Mesothelial cell of epicardium (in vitro differentiated cells): ENCODE results near the gene NAA35. TPM values are rescaled to one million over a fixed set of nuclear protein-coding genes. Genes with fewer than 3 reads are reported as not detected.

Experiments used
- DNase-seq, 2 experiments: peaks; one replicate each; pipeline ENCODE4 v3.0.0; 2021; ENCODE audit warnings: low spot score in 2 of 2; ENCODE audit not compliant: unreplicated experiment in 2 of 2
- H3K27ac Mint-ChIP-seq: 2 replicates; pipeline ENCODE4 v1.8.0; 2021; ENCODE audit warnings: mixed read lengths
- H3K27me3 Mint-ChIP-seq: 2 replicates; pipeline ENCODE4 v1.8.0; 2021; ENCODE audit warnings: low read depth, mixed read lengths
- H3K36me3 Mint-ChIP-seq: 2 replicates; pipeline ENCODE4 v1.8.0; 2021; ENCODE audit warnings: mixed read lengths
- H3K4me1 Mint-ChIP-seq: 2 replicates; pipeline ENCODE4 v1.8.0; 2021; ENCODE audit warnings: mixed read lengths
- H3K4me3 Mint-ChIP-seq: 2 replicates; pipeline ENCODE4 v1.8.0; 2021; ENCODE audit warnings: mild to moderate bottlenecking, moderate library complexity, mixed read lengths
- H3K9me3 Mint-ChIP-seq: 2 replicates; pipeline ENCODE4 v1.8.0; 2021; ENCODE audit warnings: mixed read lengths
- total RNA-seq: library from RNA; stranded (reverse); gene quantifications from 3 replicates; pipeline ENCODE4 v1.2.1, GENCODE V29; 2021
- TF ChIP-seq, protein P1 (sequence below): fragments of 200-600 bp; sonication (generic); IDR thresholded peaks from one replicate; pipeline ENCODE4 v1.5.0; 2021; ENCODE audit warnings: antibody characterized with exemption; ENCODE audit not compliant: unreplicated experiment

The NAA35 gene
- total RNA-seq: 35.0 to 38.4 TPM (median 36.5 TPM) in 3 replicates

DNA sequence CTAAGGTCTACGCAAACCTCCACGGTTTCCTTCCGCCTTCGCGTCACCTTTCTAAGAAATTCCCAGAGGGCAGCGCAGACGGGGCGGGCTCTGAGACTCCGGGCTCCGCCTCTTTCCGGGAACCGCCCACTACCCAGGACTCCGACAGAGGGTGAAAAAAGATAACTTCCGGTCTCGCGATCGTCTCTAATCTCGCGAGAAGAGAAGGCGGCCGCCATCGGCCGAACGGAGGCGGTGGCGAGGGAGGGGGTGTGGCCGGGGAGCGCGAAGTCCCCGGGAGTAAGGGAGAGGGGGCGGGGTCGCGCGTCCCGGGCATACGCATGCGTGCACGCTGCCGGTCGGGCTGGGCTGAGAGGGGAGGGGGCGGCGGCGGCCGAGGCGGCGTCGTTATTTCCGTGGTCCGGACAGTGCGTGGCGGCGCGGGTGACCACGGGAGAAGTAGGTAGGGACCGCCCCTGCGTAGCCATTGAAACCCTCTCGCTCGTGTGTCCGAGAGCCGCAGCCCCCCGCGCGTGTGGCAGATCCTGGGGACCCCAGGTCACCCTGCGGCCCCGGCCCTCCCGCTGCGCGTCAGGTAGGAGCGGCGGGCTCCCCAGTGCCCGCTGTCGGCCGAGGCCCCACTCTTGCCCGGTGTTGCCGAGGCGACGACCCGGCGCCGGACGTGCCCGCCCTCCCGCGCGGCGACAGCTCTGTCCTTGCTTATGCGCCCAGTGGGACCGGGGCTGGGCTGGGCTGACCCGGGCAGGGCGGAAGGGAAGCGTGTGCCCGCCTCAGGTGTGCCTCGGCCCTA, at the start of gene NAA35:
Gene NAA35, plus strand, starts transcription at position 315 of the 790 bp plus-strand sequence. CDS start 1,014 bp downstream, outside the sequence.
- H3K36me3 Mint-ChIP-seq: peaks cover 8% of the 10 kb centered on the region
- H3K4me1 Mint-ChIP-seq: peaks cover 11% of the 10 kb centered on the region
- TF ChIP-seq, protein P1, sequence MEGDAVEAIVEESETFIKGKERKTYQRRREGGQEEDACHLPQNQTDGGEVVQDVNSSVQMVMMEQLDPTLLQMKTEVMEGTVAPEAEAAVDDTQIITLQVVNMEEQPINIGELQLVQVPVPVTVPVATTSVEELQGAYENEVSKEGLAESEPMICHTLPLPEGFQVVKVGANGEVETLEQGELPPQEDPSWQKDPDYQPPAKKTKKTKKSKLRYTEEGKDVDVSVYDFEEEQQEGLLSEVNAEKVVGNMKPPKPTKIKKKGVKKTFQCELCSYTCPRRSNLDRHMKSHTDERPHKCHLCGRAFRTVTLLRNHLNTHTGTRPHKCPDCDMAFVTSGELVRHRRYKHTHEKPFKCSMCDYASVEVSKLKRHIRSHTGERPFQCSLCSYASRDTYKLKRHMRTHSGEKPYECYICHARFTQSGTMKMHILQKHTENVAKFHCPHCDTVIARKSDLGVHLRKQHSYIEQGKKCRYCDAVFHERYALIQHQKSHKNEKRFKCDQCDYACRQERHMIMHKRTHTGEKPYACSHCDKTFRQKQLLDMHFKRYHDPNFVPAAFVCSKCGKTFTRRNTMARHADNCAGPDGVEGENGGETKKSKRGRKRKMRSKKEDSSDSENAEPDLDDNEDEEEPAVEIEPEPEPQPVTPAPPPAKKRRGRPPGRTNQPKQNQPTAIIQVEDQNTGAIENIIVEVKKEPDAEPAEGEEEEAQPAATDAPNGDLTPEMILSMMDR: no peak
- peak; percentile 99 for DNase-seq
- no peaks in the 10 kb centered on the region for H3K27me3 Mint-ChIP-seq
- peak within 1 kb of the TSS; percentile 99 for H3K27ac Mint-ChIP-seq
- peak within 1 kb of the TSS; percentile 14 for H3K4me3 Mint-ChIP-seq
- H3K9me3 Mint-ChIP-seq: peaks cover 3% of the 10 kb centered on the region

DNA sequence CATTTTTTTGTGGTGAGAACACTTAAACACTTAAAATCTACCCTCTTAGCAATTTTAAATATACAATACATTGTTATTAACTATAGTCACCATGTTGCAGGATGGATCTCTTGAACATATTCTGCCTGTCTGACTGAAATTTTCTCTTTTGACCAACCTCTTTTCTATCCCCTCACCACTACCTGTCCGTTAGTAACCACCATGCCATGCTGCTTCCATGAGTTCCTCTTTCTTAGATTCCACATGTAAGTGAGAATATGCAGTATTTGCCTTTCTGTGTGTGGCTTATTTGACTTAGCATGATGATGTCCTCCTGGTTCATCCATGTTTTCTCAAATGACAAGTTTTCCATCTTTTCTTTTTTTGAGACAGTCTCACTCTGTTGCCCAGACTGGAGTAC, 48.5 kb upstream of the NAA35 start:
- no peaks in the 10 kb centered on the region for H3K27me3 Mint-ChIP-seq
- H3K27ac Mint-ChIP-seq: no peak overlapping the region

DNA sequence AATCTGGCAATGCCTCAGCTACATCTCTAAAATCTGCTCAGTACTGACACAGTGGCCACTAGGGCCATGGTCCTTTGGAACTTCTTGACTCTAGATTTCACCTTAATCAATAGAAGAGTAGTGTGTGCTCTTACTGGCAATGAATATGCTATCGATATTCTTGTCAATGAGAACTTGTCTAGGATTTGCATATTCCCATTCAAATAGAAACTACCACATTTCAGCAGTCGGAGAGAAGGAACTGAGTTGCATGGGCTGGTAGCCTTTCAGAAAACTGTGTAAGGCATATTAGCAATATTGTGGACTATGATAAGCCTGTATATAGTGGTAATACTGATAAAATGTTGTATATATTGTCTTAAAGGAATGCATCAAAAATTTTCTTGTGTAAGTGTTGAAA, 45.3 kb upstream of the NAA35 start:
- H3K9me3 Mint-ChIP-seq: peaks cover 9% of the 10 kb centered on the region
- H3K4me3 Mint-ChIP-seq: no peak overlapping the region
- peaks cover 18% of the 10 kb centered on the region for H3K36me3 Mint-ChIP-seq
- no peaks in the 10 kb centered on the region for H3K4me1 Mint-ChIP-seq
- no peak overlapping the region for H3K27ac Mint-ChIP-seq
- no peaks in the 10 kb centered on the region for H3K27me3 Mint-ChIP-seq
- TF ChIP-seq, protein P1: no peak
- DNase-seq: no peak

More for the DNA sequence above, 48.5 kb upstream of the NAA35 start:
- Mint-ChIP-seq H3K4me3 (no peak overlapping the region), H3K36me3 (peaks cover 10% of the 10 kb centered on the region), H3K4me1 (no peaks in the 10 kb centered on the region), H3K9me3 (peaks cover 9% of the 10 kb centered on the region)
- TF ChIP-seq, protein P1: no peak
- no peak for DNase-seq

DNA sequence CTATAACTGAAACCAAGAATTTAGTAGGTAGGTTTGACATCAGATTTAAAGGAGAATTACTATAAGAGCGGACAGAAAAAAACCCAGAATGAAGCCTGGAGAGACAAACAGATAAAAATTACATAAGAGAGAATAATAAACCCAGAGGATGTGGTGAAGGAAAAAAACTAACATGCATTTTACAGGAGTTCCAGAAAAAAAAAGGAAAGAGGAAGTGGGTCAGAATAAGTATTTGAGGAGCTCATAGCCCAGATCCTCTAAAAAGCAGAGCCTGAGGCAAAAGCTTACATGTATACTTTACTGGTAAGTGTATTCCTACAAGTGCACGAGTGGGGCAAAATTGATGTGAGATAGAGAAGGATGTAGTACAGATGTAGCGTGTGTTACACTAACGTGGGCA, 43.1 kb upstream of the NAA35 start:
- H3K27ac Mint-ChIP-seq: no peak overlapping the region
- no peak overlapping the region for H3K4me3 Mint-ChIP-seq
- H3K27me3 Mint-ChIP-seq: peaks cover 3% of the 10 kb centered on the region

DNA sequence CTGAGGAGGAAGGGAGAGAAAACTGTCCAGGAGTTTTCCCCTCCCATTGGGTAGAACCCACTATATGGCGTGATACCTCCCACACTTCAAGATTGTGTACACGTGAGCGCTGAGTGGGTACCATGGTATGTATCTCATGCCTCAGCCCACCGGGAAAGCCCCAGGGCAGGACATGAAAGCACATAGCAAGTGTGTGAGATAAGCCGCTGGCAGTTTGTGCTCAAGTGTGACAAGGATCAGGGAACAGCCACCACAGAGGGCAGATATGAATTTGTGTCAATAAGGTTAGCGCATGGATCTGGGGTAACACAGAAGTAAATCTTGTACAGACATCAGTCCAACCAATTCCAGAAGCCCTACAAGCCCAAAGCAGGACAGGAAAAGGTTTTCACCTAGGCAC, 42.6 kb upstream of the NAA35 start:
- H3K27ac Mint-ChIP-seq: no peak overlapping the region
- peaks cover 11% of the 10 kb centered on the region for H3K36me3 Mint-ChIP-seq
- TF ChIP-seq, protein P1: no peak
- DNase-seq: no peak
- H3K27me3 Mint-ChIP-seq: peaks cover 3% of the 10 kb centered on the region
- H3K9me3 Mint-ChIP-seq: no peaks in the 10 kb centered on the region
- no peaks in the 10 kb centered on the region for H3K4me1 Mint-ChIP-seq
- no peak overlapping the region for H3K4me3 Mint-ChIP-seq

More for the DNA sequence above, 43.1 kb upstream of the NAA35 start:
- no peaks in the 10 kb centered on the region for H3K9me3 Mint-ChIP-seq
- no peak for DNase-seq
- H3K36me3 Mint-ChIP-seq: peaks cover 14% of the 10 kb centered on the region
- H3K4me1 Mint-ChIP-seq: no peaks in the 10 kb centered on the region
- TF ChIP-seq, protein P1: no peak
